Measurements from ENCODE around the gene SLC31A2. TPM values are rescaled to one million over a fixed set of nuclear protein-coding genes. Genes with fewer than 3 reads are reported as not detected.
"Not testable (repeated sequence)": the region's sequence is repeated elsewhere in the genome, so short reads cannot be mapped to it uniquely, and the experiment has no call there.

The SLC31A2 gene, protein sequence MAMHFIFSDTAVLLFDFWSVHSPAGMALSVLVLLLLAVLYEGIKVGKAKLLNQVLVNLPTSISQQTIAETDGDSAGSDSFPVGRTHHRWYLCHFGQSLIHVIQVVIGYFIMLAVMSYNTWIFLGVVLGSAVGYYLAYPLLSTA
- 9.9 and 14.8 TPM in 2 replicates for total RNA-seq (2014; rRNA removed; shearing (Covaris generic))

GRCh38 chr9:113150670-113151611 lies at the start of gene SLC31A2:
Gene SLC31A2, plus strand, starts transcription at chr9:113151007. Its CDS starts 68 bp downstream, at chr9:113151075.
- peak; percentile 83 for DNase-seq (ENCODE audit: low read depth)

DNA sequence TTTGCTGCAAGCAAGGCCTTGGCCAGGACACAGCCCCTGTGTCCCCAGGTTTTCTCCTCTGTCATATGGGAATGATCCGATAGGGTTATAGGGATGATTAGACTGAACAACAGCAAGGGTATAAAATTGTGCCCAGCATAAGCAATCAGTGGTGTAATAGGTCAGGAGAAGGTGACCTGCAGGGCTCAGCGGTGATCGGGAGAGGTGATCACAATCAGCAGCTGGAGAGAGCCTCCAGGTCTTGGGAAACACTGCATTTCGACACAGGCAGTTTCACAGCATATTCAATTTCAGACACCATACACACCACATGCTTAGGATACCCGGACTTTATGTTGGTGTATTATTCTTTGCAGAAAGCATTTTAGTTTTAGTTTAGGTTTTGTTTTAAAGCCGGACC lies 45.5 kb upstream of the SLC31A2 start:
- DNase-seq (ENCODE audit: low read depth) = not testable (repeated sequence)

- DNase-seq (ENCODE audit: low read depth) = not testable (repeated sequence)
These were observed 39.5 kb upstream of the SLC31A2 start for GRCh38 chr9:113111065-113111951.

GRCh38 chr9:113112706-113113510 lies 37.9 kb upstream of the SLC31A2 start:
- peak; percentile 15 for DNase-seq (ENCODE audit: low read depth)

DNA sequence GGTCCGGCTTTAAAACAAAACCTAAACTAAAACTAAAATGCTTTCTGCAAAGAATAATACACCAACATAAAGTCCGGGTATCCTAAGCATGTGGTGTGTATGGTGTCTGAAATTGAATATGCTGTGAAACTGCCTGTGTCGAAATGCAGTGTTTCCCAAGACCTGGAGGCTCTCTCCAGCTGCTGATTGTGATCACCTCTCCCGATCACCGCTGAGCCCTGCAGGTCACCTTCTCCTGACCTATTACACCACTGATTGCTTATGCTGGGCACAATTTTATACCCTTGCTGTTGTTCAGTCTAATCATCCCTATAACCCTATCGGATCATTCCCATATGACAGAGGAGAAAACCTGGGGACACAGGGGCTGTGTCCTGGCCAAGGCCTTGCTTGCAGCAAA lies 32.0 kb upstream of the SLC31A2 start:
- not testable (repeated sequence) for DNase-seq (ENCODE audit: low read depth)

GRCh38 chr9:113125386-113126035 lies 25.3 kb upstream of the SLC31A2 start:
- no peak for DNase-seq (ENCODE audit: low read depth)

- no peak for DNase-seq (ENCODE audit: low read depth)
These were observed 21.3 kb upstream of the SLC31A2 start for GRCh38 chr9:113129466-113129865.

DNA sequence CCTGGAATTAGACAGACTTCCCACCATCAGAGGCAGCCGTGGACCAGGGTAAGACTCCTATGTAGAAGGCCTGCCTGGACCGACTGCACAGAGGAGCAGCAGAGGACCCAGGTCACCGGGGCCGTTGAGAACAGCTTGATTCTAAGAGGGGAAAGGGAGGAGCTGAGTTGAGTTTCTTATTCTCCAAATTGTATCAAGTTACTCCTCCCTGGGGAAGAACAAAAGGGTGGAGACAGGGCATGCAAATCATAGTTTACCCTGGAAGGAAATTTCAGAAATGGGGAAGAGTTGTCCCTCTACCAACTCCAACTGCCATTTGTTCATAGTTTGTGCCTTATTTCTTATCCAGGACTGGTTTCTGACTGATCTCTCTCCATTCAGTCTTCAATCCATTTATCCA lies 20.9 kb upstream of the SLC31A2 start:
- no peak for DNase-seq (ENCODE audit: low read depth)

- DNase-seq (ENCODE audit: low read depth) = peak; percentile 48
These were observed 19.1 kb upstream of the SLC31A2 start for GRCh38 chr9:113131689-113132151.

DNA sequence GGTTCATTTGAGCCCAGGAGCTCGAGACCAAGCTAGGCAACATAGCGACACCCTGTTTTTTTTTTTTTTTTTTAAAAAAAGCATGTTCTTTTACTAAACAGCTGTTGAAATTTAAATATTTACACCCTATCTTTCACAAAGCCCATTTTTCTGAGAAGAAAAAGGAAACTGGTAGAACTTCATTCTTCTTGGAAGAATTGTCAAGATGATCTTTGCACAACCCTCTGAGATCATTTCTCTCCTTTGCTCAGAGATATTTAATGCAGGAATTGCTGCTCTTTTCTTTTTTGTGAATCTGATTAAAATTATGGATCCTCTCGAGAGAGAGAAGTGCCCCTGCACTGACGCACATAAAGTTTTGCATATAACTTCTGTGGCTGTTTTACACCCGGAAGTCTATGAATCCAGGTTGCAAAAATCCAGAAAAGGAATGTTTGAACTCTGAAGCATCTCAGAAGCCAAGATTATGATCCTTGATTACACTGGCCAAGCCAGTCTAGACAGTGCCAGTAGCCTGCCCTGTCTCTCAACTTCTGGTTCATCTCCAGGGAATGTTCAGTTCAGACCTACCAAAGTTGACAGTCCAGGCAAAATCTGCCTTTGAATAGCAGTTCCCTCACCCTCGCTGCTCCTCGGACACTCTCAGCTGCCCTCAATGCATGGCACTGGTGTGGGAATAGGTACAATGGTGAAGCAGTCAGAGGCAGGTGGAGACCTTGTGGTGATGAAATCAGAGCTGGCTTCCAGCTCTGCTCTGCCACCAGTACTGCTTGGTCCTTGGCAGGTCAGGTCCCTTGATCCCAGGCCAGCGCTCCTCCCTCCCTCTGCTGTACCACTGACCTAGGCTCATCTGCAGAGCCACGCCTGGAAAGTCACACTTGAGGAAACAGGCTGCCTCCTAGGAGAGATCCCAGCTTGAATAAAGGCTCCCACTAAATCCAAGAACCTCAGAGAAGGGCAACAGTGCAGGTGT lies 13.3 kb upstream of the SLC31A2 start:
- DNase-seq (ENCODE audit: low read depth) = no peak

- no peak for DNase-seq (ENCODE audit: low read depth)
These were observed 12.0 kb upstream of the SLC31A2 start for GRCh38 chr9:113138760-113139159.

GRCh38 chr9:113139225-113139829 lies 11.5 kb upstream of the SLC31A2 start:
- no peak for DNase-seq (ENCODE audit: low read depth)

DNA sequence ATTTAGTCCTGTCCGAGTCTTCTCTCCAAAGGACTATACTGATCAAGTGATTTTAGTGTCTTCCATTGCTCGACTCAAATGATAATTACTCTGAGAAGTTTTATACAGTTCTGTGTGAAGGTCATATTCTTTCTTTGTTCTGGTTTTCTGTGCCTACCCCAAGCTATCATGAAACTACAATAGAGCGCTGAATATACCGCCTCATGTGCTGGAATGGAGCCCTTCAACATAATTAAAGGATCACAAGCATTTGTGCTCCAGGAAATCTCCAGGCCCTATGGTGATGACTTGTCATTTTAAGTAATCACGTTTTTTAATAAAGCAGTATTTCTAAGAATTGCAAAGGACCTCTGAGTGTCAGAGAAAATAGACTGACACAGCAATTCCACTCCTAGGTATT lies 10.9 kb upstream of the SLC31A2 start:
- DNase-seq (ENCODE audit: low read depth) = no peak

GRCh38 chr9:113140896-113141295 lies 9.9 kb upstream of the SLC31A2 start:
- not testable (repeated sequence) for DNase-seq (ENCODE audit: low read depth)

GRCh38 chr9:113143432-113144227 lies 7.2 kb upstream of the SLC31A2 start:
- no peak for DNase-seq (ENCODE audit: low read depth)

- DNase-seq (ENCODE audit: low read depth) = no peak
These were observed 2.5 kb upstream of the SLC31A2 start for GRCh38 chr9:113148372-113148705.

- DNase-seq (ENCODE audit: low read depth) = no peak
These were observed 1.9 kb upstream of the SLC31A2 start for GRCh38 chr9:113148781-113149510.

Data from M059J (cell line).